Spleen (tissue), 7 donors: ENCODE measurements around the gene IKZF4.
A peak's percentile ranks its signal among the peaks of the same experiment; 100 is the strongest.

Source experiments
- CTCF ChIP-seq, 11 experiments: fragments of 200-600 bp in 7 of 11; fragments of 450-650 bp in 4 of 11; sonication (generic) in 4 of 11; IDR thresholded peaks in 8 of 11; conservative IDR thresholded peaks in 3 of 11; 1 replicate in 7 of 11; 2 replicates in 4 of 11; pipeline versions ENCODE4 v1.4.0 to v1.8.0; 2016 to 2021; ENCODE audit warnings: antibody characterized with exemption in 11 of 11, inconsistent platforms in 4 of 11, mild to moderate bottlenecking in 1 of 11
- POLR2A ChIP-seq, 3 donors: fragments of 450-650 bp; IDR thresholded peaks; one replicate each; pipeline ENCODE4 v1.5.1; 2017; ENCODE audit warnings: antibody characterized with exemption in 3 of 3, mild to moderate bottlenecking in 1 of 3
- donor health status: DM: no; HTN: no; CAD: no; lungs with moderate emphysema.
- donor health status: DM: no; HTN: no; CAD: no.
- donor health status: DM: no; HTN: no; CAD: no.

GRCh38 chr12:55972911-55973598, 47.8 kb upstream of the IKZF4 start:
- TF ChIP-seq CTCF (IDR thresholded peaks at IDR 0.05 in 8 of 11, conservative IDR thresholded peaks at IDR 0.05 in 3 of 11) (no peak), POLR2A (IDR thresholded peaks at IDR 0.05) (peak in 1 of 3 donors; percentile 86)
